HG03280 (cell line): Measurements from ENCODE around the gene EXD3.
"Not testable (repeated sequence)": the region's sequence is repeated elsewhere in the genome, so short reads cannot be mapped to it uniquely, and the experiment has no call there.

Experiments used
- ATAC-seq: cut with Tn5 transposase; IDR thresholded peaks from one replicate; pipeline ENCODE4 v1.9.1; 2021; ENCODE audit warnings: mild to moderate bottlenecking, moderate library complexity; ENCODE audit not compliant: unreplicated experiment

The EXD3 gene

GRCh38 chr9:137381501-137382443 lies 41.2 kb downstream of the EXD3 start:
- no peak for ATAC-seq

- ATAC-seq = no peak
Observed at GRCh38 chr9:137380606-137381005, 42.4 kb downstream of the EXD3 start.

GRCh38 chr9:137380171-137380570 lies 42.8 kb downstream of the EXD3 start:
- ATAC-seq = no peak

- no peak for ATAC-seq
Observed at GRCh38 chr9:137379761-137380161, 43.2 kb downstream of the EXD3 start.

GRCh38 chr9:137378688-137379410 lies 44.1 kb downstream of the EXD3 start:
- not testable (repeated sequence) for ATAC-seq

- ATAC-seq = no peak
Observed at GRCh38 chr9:137376386-137376785, 46.6 kb downstream of the EXD3 start.

- no peak for ATAC-seq
Observed at GRCh38 chr9:137375321-137376058, 47.5 kb downstream of the EXD3 start.

- no peak for ATAC-seq
Observed at GRCh38 chr9:137374131-137374845, 48.7 kb downstream of the EXD3 start.

- ATAC-seq = no peak
Observed at GRCh38 chr9:137373611-137373980, 49.4 kb downstream of the EXD3 start.

GRCh38 chr9:137372693-137373610 lies 50.0 kb downstream of the EXD3 start:
- no peak for ATAC-seq

GRCh38 chr9:137371946-137372651 lies 50.9 kb downstream of the EXD3 start:
- no peak for ATAC-seq

GRCh38 chr9:137371521-137371941 lies 51.4 kb downstream of the EXD3 start:
- ATAC-seq = no peak

- ATAC-seq = no peak
Observed at GRCh38 chr9:137370865-137371520, 52.0 kb downstream of the EXD3 start.

- ATAC-seq = no peak
Observed at GRCh38 chr9:137369911-137370764, 52.8 kb downstream of the EXD3 start.

- no peak for ATAC-seq
Observed at GRCh38 chr9:137369061-137369787, 53.7 kb downstream of the EXD3 start.

- no peak for ATAC-seq
Observed at GRCh38 chr9:137368431-137369035, 54.4 kb downstream of the EXD3 start.
